ENCODE data around the gene CEP70.
"Not testable (repeated sequence)": the region's sequence is repeated elsewhere in the genome, so short reads cannot be mapped to it uniquely, and the experiment has no call there.

CEP70 gene

GRCh38 chr3:138591392-138591791, 2.7 kb downstream of the CEP70 start:
- DNase-seq: no peak

- no peak for DNase-seq
These were observed 5.6 kb downstream of the CEP70 start for GRCh38 chr3:138588445-138588844.

- no peak for DNase-seq
These were observed 6.7 kb downstream of the CEP70 start for GRCh38 chr3:138587374-138587773.

GRCh38 chr3:138578961-138579574, 15.0 kb downstream of the CEP70 start:
- DNase-seq: no peak

GRCh38 chr3:138578141-138578540, 15.9 kb downstream of the CEP70 start:
- no peak for DNase-seq

GRCh38 chr3:138573138-138573537, 20.9 kb downstream of the CEP70 start:
- DNase-seq: no peak

GRCh38 chr3:138569624-138570023, 24.4 kb downstream of the CEP70 start:
- not testable (repeated sequence) for DNase-seq

GRCh38 chr3:138569090-138569489, 25.0 kb downstream of the CEP70 start:
- DNase-seq: no peak

GRCh38 chr3:138567403-138567802, 26.7 kb downstream of the CEP70 start:
- DNase-seq: no peak

- not testable (repeated sequence) for DNase-seq
These were observed 27.8 kb downstream of the CEP70 start for GRCh38 chr3:138566293-138566692.

- DNase-seq: not testable (repeated sequence)
These were observed 31.2 kb downstream of the CEP70 start for GRCh38 chr3:138562902-138563301.

GRCh38 chr3:138560501-138560900, 33.6 kb downstream of the CEP70 start:
- no peak for DNase-seq

GRCh38 chr3:138559134-138559533, 34.9 kb downstream of the CEP70 start:
- no peak for DNase-seq

- not testable (repeated sequence) for DNase-seq
These were observed 39.3 kb downstream of the CEP70 start for GRCh38 chr3:138554775-138555174.

GRCh38 chr3:138550958-138551357, 43.1 kb downstream of the CEP70 start:
- not testable (repeated sequence) for DNase-seq

- DNase-seq: no peak
These were observed 44.7 kb downstream of the CEP70 start for GRCh38 chr3:138549179-138549977.

GRCh38 chr3:138547342-138547975, 46.6 kb downstream of the CEP70 start:
- DNase-seq: no peak

- no peak for DNase-seq
These were observed 49.5 kb downstream of the CEP70 start for GRCh38 chr3:138544546-138544945.

- no peak for DNase-seq
These were observed 51.1 kb downstream of the CEP70 start for GRCh38 chr3:138542977-138543376.

GRCh38 chr3:138539352-138539751, 54.7 kb downstream of the CEP70 start:
- no peak for DNase-seq

GRCh38 chr3:138521445-138521844, 72.6 kb downstream of the CEP70 start:
- DNase-seq: not testable (repeated sequence)

GRCh38 chr3:138513090-138513843, 80.8 kb downstream of the CEP70 start:
- no peak for DNase-seq

- no peak for DNase-seq
These were observed 82.1 kb downstream of the CEP70 start for GRCh38 chr3:138511945-138512344.
